GM12872 (cell line): Measurements from ENCODE around the gene ACKR3.

ENCODE experiments used
- CTCF ChIP-seq: IDR thresholded peaks from 3 replicates; pipeline ENCODE4 v1.5.1; 2011; ENCODE audit warnings: low read depth, mild to moderate bottlenecking, low read length, moderate library complexity; ENCODE audit not compliant: insufficient read depth

The ACKR3 gene

GRCh38 chr2:236569573-236569973 lies at the start of gene ACKR3:
TSS of gene ACKR3 (plus strand) at chr2:236569825. CDS start at chr2:236580466, 10,641 bp downstream.
- peak; percentile 71 for TF ChIP-seq CTCF

- no peak for TF ChIP-seq CTCF
These were observed 48.1 kb upstream of the ACKR3 start for GRCh38 chr2:236521556-236521955.

- TF ChIP-seq CTCF = no peak
These were observed 46.4 kb upstream of the ACKR3 start for GRCh38 chr2:236523249-236523648.

GRCh38 chr2:236525411-236525997 lies 44.1 kb upstream of the ACKR3 start:
- TF ChIP-seq CTCF = no peak

- no peak for TF ChIP-seq CTCF
These were observed 43.0 kb upstream of the ACKR3 start for GRCh38 chr2:236526455-236527158.

- no peak for TF ChIP-seq CTCF
These were observed 42.4 kb upstream of the ACKR3 start for GRCh38 chr2:236527159-236527630.

GRCh38 chr2:236529606-236530005 lies 40.0 kb upstream of the ACKR3 start:
- no peak for TF ChIP-seq CTCF
